ENCODE results near the gene ATG9A. TPM values are rescaled to one million over a fixed set of nuclear protein-coding genes. Genes with fewer than 3 reads are reported as not detected.

ATG9A gene
- total and polyA plus RNA-seq, 9 of the 15 experiments (the other 6 are each of a cell fraction or from before 2014, with no cell fraction given), result 0.25 to 65.6 (median 23.4) TPM

DNA sequence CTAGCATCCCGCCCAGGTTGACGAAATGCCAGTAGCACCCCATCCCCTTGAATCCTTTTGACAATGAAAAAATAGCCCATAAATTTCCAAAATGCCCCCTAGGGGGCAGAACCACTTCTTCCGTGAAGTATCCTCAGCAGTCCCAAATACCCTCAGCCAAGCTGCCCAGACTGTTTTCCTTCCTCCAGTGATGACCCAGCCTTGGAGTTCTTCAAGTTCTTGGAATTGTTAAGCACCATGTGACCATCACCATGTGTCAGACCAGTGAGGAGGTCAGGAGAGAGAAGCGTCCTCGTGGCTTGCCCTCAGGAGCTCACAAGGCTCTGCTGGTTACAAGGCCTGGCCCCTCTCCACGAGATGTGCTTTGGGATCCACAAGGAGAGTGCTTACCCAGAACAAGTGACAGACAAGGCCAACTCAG, 58.2 kb downstream of the ATG9A start (continued):
- TF ChIP-seq, protein P1, sequence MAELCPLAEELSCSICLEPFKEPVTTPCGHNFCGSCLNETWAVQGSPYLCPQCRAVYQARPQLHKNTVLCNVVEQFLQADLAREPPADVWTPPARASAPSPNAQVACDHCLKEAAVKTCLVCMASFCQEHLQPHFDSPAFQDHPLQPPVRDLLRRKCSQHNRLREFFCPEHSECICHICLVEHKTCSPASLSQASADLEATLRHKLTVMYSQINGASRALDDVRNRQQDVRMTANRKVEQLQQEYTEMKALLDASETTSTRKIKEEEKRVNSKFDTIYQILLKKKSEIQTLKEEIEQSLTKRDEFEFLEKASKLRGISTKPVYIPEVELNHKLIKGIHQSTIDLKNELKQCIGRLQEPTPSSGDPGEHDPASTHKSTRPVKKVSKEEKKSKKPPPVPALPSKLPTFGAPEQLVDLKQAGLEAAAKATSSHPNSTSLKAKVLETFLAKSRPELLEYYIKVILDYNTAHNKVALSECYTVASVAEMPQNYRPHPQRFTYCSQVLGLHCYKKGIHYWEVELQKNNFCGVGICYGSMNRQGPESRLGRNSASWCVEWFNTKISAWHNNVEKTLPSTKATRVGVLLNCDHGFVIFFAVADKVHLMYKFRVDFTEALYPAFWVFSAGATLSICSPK (IDR thresholded peaks at IDR 0.05; ENCODE audit: borderline replicate concordance), result no peak
- TF ChIP-seq MLLT1 (IDR thresholded peaks at IDR 0.05), result no peak
- no peak for TF ChIP-seq ZC3H4 (CRISPR knock-in tag; IDR thresholded peaks at IDR 0.05; ENCODE audit: borderline replicate concordance)
- TF ChIP-seq POLR2H (tag; IDR thresholded peaks at IDR 0.05; ENCODE audit: low read depth), result no peak
- TF ChIP-seq RBM22 (IDR thresholded peaks at IDR 0.05; ENCODE audit: low read depth, low read length, poor library complexity, severe bottlenecking), result no peak
- TF ChIP-seq POLR2AphosphoS5 (IDR thresholded peaks at IDR 0.05; ENCODE audit: control insufficient read depth, insufficient read depth, low read depth, low read length), result 0 out of 2 replicates have a peak, but pooled peaks have one; percentile 26
